NCI-H187 treated with DMSO at 0.1 percent for 48 hours (cell line): ENCODE data around the gene CYFIP1.
A peak's percentile ranks its signal among the peaks of the same experiment; 100 is the strongest.

Experiments
- DNase-seq: peaks from one replicate; lab custom pipeline; 2025; lab: John Stamatoyannopoulos, UW

CYFIP1 gene

GRCh38 chr15:22867886-22868285 is 112.3 kb downstream of the CYFIP1 start:
- no peak for DNase-seq

GRCh38 chr15:22866079-22866478 is 114.1 kb downstream of the CYFIP1 start:
- DNase-seq = no peak

GRCh38 chr15:22863356-22863755 is 116.8 kb downstream of the CYFIP1 start:
- DNase-seq = no peak

GRCh38 chr15:22861161-22861560 is 119.0 kb downstream of the CYFIP1 start:
- DNase-seq = no peak

- DNase-seq = no peak
Observed at GRCh38 chr15:22856659-22857058, 123.5 kb downstream of the CYFIP1 start.

- DNase-seq = no peak
Observed at GRCh38 chr15:22855791-22856190, 124.4 kb downstream of the CYFIP1 start.

- DNase-seq = no peak
Observed at GRCh38 chr15:22851513-22851912, 128.7 kb downstream of the CYFIP1 start.

- no peak for DNase-seq
Observed at GRCh38 chr15:22850055-22850454, 130.1 kb downstream of the CYFIP1 start.

GRCh38 chr15:22846073-22846472 is 134.1 kb downstream of the CYFIP1 start:
- no peak for DNase-seq

- DNase-seq = no peak
Observed at GRCh38 chr15:22845289-22845900, 134.8 kb downstream of the CYFIP1 start.

GRCh38 chr15:22844421-22845288 is 135.5 kb downstream of the CYFIP1 start:
- no peak for DNase-seq

GRCh38 chr15:22839046-22839695 is 141.0 kb downstream of the CYFIP1 start:
- no peak for DNase-seq

GRCh38 chr15:22838292-22839042 is 141.7 kb downstream of the CYFIP1 start, which contains the start of gene NIPA2:
TSS of gene NIPA2 (plus strand) at chr15:22838666. CDS start at chr15:22851732, 13,066 bp downstream.
- peak; percentile 69 for DNase-seq

GRCh38 chr15:22831473-22831872 is 148.7 kb downstream of the CYFIP1 start:
- no peak for DNase-seq

- no peak for DNase-seq
Observed at GRCh38 chr15:22827125-22827524, 153.0 kb downstream of the CYFIP1 start.

- DNase-seq = no peak
Observed at GRCh38 chr15:22823495-22824128, 156.6 kb downstream of the CYFIP1 start.

GRCh38 chr15:22819651-22820050 is 160.5 kb downstream of the CYFIP1 start:
- DNase-seq = no peak
